Osteocyte (in vitro differentiated cells): ENCODE results near the gene CDH23. TPM values are rescaled to one million over a fixed set of nuclear protein-coding genes. Genes with fewer than 3 reads are reported as not detected.

Experiments
- DNase-seq: peaks from one replicate; pipeline ENCODE4 v3.0.0; 2021; ENCODE audit warnings: mixed read lengths; ENCODE audit not compliant: unreplicated experiment; ENCODE audit errors: extremely low spot score
- H3K27ac Mint-ChIP-seq: one replicate; pipeline ENCODE4 v1.8.0; 2021; ENCODE audit warnings: mild to moderate bottlenecking, mixed read lengths; ENCODE audit not compliant: unreplicated experiment
- H3K27me3 Mint-ChIP-seq: one replicate; pipeline ENCODE4 v1.8.0; 2021; ENCODE audit warnings: mixed read lengths; ENCODE audit not compliant: unreplicated experiment
- H3K36me3 Mint-ChIP-seq: one replicate; pipeline ENCODE4 v1.8.0; 2021; ENCODE audit warnings: mixed read lengths; ENCODE audit not compliant: unreplicated experiment
- H3K4me1 Mint-ChIP-seq: one replicate; pipeline ENCODE4 v1.8.0; 2021; ENCODE audit warnings: mixed read lengths; ENCODE audit not compliant: unreplicated experiment
- H3K4me3 Mint-ChIP-seq: one replicate; pipeline ENCODE4 v1.8.0; 2021; ENCODE audit warnings: mild to moderate bottlenecking, moderate library complexity, mixed read lengths; ENCODE audit not compliant: unreplicated experiment
- H3K9me3 Mint-ChIP-seq: one replicate; pipeline ENCODE4 v1.8.0; 2021; ENCODE audit warnings: mixed read lengths; ENCODE audit not compliant: unreplicated experiment
- total RNA-seq: library from RNA; stranded (reverse); gene quantifications from 2 replicates; pipeline ENCODE4 v1.2.1, GENCODE V29; 2021
- TF ChIP-seq, protein P1 (sequence below): fragments of 200-600 bp; sonication (generic); IDR thresholded peaks from 2 replicates; pipeline ENCODE4 v1.5.0; 2021; ENCODE audit warnings: antibody characterized with exemption, mild to moderate bottlenecking, moderate library complexity

Gene CDH23
- total RNA-seq, 1 donor from 2014 or later, result not detected

DNA sequence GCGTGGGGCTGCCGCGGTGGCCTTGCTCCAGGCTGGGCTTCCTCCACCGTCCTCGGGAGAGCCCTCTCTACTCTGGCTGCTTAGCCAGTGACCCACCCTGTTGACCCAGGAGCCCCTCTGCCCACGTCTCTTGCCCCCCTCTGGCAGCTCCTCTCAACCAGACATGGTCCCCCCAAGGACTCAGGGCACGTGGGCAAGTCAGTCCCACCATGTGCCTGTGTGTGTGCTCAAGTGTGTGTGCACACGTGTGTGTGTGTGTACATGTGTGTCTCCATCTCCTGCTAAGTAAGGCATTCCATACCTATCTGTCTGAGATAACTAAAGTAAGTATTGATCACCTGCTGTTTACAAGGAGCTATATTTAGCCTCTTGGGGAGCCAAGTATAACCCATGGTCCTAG is 221.9 kb downstream of the CDH23 start:
- Mint-ChIP-seq H3K9me3 (no peaks in the 10 kb centered on the region), H3K4me3 (no peak overlapping the region), H3K27me3 (peaks cover 12% of the 10 kb centered on the region), H3K36me3 (no peaks in the 10 kb centered on the region), H3K27ac (no peak overlapping the region), H3K4me1 (peaks cover 23% of the 10 kb centered on the region)
- TF ChIP-seq, protein P1, sequence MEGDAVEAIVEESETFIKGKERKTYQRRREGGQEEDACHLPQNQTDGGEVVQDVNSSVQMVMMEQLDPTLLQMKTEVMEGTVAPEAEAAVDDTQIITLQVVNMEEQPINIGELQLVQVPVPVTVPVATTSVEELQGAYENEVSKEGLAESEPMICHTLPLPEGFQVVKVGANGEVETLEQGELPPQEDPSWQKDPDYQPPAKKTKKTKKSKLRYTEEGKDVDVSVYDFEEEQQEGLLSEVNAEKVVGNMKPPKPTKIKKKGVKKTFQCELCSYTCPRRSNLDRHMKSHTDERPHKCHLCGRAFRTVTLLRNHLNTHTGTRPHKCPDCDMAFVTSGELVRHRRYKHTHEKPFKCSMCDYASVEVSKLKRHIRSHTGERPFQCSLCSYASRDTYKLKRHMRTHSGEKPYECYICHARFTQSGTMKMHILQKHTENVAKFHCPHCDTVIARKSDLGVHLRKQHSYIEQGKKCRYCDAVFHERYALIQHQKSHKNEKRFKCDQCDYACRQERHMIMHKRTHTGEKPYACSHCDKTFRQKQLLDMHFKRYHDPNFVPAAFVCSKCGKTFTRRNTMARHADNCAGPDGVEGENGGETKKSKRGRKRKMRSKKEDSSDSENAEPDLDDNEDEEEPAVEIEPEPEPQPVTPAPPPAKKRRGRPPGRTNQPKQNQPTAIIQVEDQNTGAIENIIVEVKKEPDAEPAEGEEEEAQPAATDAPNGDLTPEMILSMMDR, result no peak
- no peak for DNase-seq

DNA sequence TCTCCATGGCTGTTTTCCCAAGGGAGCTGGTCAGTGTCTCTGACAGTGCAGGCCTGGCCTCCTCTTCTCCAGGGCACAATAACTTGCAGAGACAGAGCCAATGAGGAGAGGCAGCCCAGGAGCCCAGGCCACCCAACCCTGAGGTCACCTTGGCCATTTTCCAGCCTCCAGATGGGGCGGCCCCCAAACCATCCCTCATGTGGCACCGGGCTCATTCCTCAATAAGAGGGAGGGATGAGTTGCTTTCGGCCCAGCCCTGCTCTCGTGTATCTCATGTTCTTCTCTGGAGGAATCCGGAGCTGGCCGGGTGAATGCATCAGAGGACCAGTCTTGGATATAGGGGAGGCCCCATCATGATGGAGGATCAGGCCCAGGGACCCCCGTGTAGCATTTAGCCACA is 223.9 kb downstream of the CDH23 start:
- H3K36me3 Mint-ChIP-seq, result no peaks in the 10 kb centered on the region
- H3K27ac Mint-ChIP-seq, result no peak overlapping the region
- H3K27me3 Mint-ChIP-seq, result peaks cover 3% of the 10 kb centered on the region
- no peaks in the 10 kb centered on the region for H3K9me3 Mint-ChIP-seq
- TF ChIP-seq, protein P1, result no peak
- peaks cover 23% of the 10 kb centered on the region for H3K4me1 Mint-ChIP-seq
- no peak for DNase-seq
- H3K4me3 Mint-ChIP-seq, result no peak overlapping the region

- Mint-ChIP-seq H3K4me1 (peaks cover 23% of the 10 kb centered on the region), H3K36me3 (no peaks in the 10 kb centered on the region), H3K27ac (no peak overlapping the region), H3K4me3 (no peak overlapping the region), H3K9me3 (no peaks in the 10 kb centered on the region), H3K27me3 (no peaks in the 10 kb centered on the region)
- no peak for DNase-seq
- TF ChIP-seq, protein P1, result no peak
These were observed 224.8 kb downstream of the CDH23 start for GRCh38 chr10:71621231-71622153.

DNA sequence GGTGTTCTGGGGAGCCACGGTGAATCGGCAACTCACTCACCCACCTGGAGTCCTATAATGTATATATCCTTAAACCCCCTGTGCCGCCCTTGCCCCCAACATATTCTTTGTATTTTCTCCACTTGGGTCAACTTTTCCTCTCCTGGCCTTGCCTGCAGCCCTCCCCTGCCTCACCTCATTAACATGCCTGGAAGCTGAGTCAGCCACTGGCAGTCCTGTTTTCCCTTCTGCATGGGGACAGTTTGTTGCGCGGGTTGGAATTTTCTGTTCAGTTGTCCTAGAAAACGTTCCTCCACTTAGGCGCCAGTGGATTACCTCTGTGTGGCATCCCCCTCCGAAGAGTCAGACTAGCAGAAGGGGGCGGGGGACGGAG is 225.4 kb downstream of the CDH23 start:
- no peak for DNase-seq
- no peak overlapping the region for H3K27ac Mint-ChIP-seq
- H3K4me3 Mint-ChIP-seq, result no peak overlapping the region
- TF ChIP-seq, protein P1, result no peak
- H3K27me3 Mint-ChIP-seq, result peaks cover 2% of the 10 kb centered on the region
- H3K9me3 Mint-ChIP-seq, result no peaks in the 10 kb centered on the region
- H3K4me1 Mint-ChIP-seq, result peaks cover 23% of the 10 kb centered on the region
- H3K36me3 Mint-ChIP-seq, result no peaks in the 10 kb centered on the region

GRCh38 chr10:71622616-71623015 is 225.9 kb downstream of the CDH23 start:
- no peak for DNase-seq
- no peaks in the 10 kb centered on the region for H3K36me3 Mint-ChIP-seq
- TF ChIP-seq, protein P1, result no peak
- H3K27me3 Mint-ChIP-seq, result peaks cover 6% of the 10 kb centered on the region
- H3K9me3 Mint-ChIP-seq, result no peaks in the 10 kb centered on the region
- peaks cover 23% of the 10 kb centered on the region for H3K4me1 Mint-ChIP-seq
- H3K27ac Mint-ChIP-seq, result no peak overlapping the region
- no peak overlapping the region for H3K4me3 Mint-ChIP-seq
